Neural cell (in vitro differentiated cells): ENCODE data around the gene NEK6. TPM values are rescaled to one million over a fixed set of nuclear protein-coding genes. Genes with fewer than 3 reads are reported as not detected.

Experiments
- H2AFZ ChIP-seq: fragments of 200-600, 300-800 bp; sonication (generic), shearing (Covaris generic); 2 replicates; pipeline ENCODE4 v1.6.0; 2014; ENCODE audit warnings: low read depth, mild to moderate bottlenecking, antibody characterized with exemption, low read length, moderate library complexity
- H3F3A ChIP-seq: fragments of 200-600 bp; shearing (Covaris generic); 2 replicates; pipeline ENCODE4 v1.6.1; 2016; ENCODE audit warnings: mild to moderate bottlenecking, moderate library complexity, mixed read lengths, antibody characterized with exemption, low read length; ENCODE audit not compliant: insufficient read depth, poor library complexity, severe bottlenecking
- H3K27ac ChIP-seq: fragments of 200-600, 300-800 bp; sonication (generic), shearing (Covaris generic); 2 replicates; pipeline ENCODE4 v1.5.1; 2014; ENCODE audit warnings: mild to moderate bottlenecking, low read length, moderate library complexity
- H3K27me3 ChIP-seq: fragments of 300-800, 200-600 bp; sonication (generic), shearing (Covaris generic); 2 replicates; pipeline ENCODE4 v1.6.0; 2014; ENCODE audit warnings: mild to moderate bottlenecking, low read depth, low read length, moderate library complexity; ENCODE audit not compliant: insufficient read depth
- H3K36me3 ChIP-seq: fragments of 300-800, 200-600 bp; sonication (generic), shearing (Covaris generic); 2 replicates; pipeline ENCODE4 v1.5.1; 2014; ENCODE audit warnings: mild to moderate bottlenecking, antibody characterized with exemption, low read length, moderate library complexity; ENCODE audit not compliant: insufficient read depth
- H3K4me2 ChIP-seq: fragments of 300-800, 200-600 bp; sonication (generic), shearing (Covaris generic); 2 replicates; pipeline ENCODE4 v1.6.0; 2014; ENCODE audit warnings: mild to moderate bottlenecking, low read length
- H3K4me3 ChIP-seq: fragments of 300-800, 200-600 bp; sonication (generic), shearing (Covaris generic); 2 replicates; pipeline ENCODE4 v1.5.1; 2014; ENCODE audit warnings: mild to moderate bottlenecking, low read length, moderate library complexity
- H3K79me2 ChIP-seq: fragments of 200-600 bp; shearing (Covaris generic); replicated peaks from 2 replicates; pipeline ENCODE4 v1.6.0; 2014; ENCODE audit warnings: mild to moderate bottlenecking, low read length, moderate library complexity; ENCODE audit not compliant: insufficient read depth
- H3K9ac ChIP-seq: fragments of 300-800, 200-600 bp; sonication (generic), shearing (Covaris generic); 2 replicates; pipeline ENCODE4 v1.6.1; 2016; ENCODE audit warnings: mild to moderate bottlenecking, low read length, mixed read lengths
- H3K9me2 ChIP-seq: fragments of 200-600 bp; shearing (Covaris generic); 2 replicates; pipeline ENCODE4 v1.6.1; 2016; ENCODE audit warnings: mild to moderate bottlenecking, low read length, mixed read lengths; ENCODE audit not compliant: insufficient read depth
- H3K9me3 ChIP-seq: fragments of 200-600, 300-800 bp; sonication (generic), shearing (Covaris generic); 2 replicates; pipeline ENCODE4 v1.6.1; 2016; ENCODE audit warnings: mild to moderate bottlenecking, mixed run types, low read length, moderate library complexity, mixed read lengths
- H4K20me1 ChIP-seq: fragments of 200-600 bp; shearing (Covaris generic); 2 replicates; pipeline ENCODE4 v1.6.1; 2016; ENCODE audit warnings: mild to moderate bottlenecking, mixed run types; ENCODE audit not compliant: insufficient read depth
- CTCF ChIP-seq: fragments of 450-650 bp; IDR thresholded peaks from 2 replicates; pipeline ENCODE4 v1.5.1; 2014; ENCODE audit warnings: antibody characterized with exemption, mild to moderate bottlenecking, moderate library complexity; ENCODE audit not compliant: poor library complexity, severe bottlenecking
- EP300 ChIP-seq: fragments of 450-650 bp; conservative IDR thresholded peaks from 2 replicates; pipeline ENCODE4 v1.6.1; 2014; ENCODE audit warnings: antibody characterized with exemption, mild to moderate bottlenecking, moderate library complexity; ENCODE audit not compliant: poor library complexity, severe bottlenecking
- EZH2 ChIP-seq: fragments of 200-600, 300-800 bp; shearing (Covaris generic), sonication (generic); IDR thresholded peaks from 2 replicates; pipeline ENCODE4 v1.6.1; 2014; ENCODE audit warnings: antibody characterized with exemption, low read length, borderline replicate concordance, mild to moderate bottlenecking; ENCODE audit not compliant: insufficient read depth, poor library complexity, severe bottlenecking
- MXI1 ChIP-seq: fragments of 450-650 bp; conservative IDR thresholded peaks from 2 replicates; pipeline ENCODE4 v1.6.1; 2014; ENCODE audit warnings: antibody characterized with exemption, mild to moderate bottlenecking; ENCODE audit not compliant: poor library complexity, severe bottlenecking
- POLR2AphosphoS5 ChIP-seq: IDR thresholded peaks from 2 replicates; pipeline ENCODE4 v1.6.1; 2012
- RAD21 ChIP-seq: fragments of 450-650 bp; conservative IDR thresholded peaks from 2 replicates; pipeline ENCODE4 v1.6.1; 2014; ENCODE audit warnings: antibody characterized with exemption, mild to moderate bottlenecking, moderate library complexity
- REST ChIP-seq: IDR thresholded peaks from 2 replicates; pipeline ENCODE4 v1.6.1; 2012; ENCODE audit warnings: borderline replicate concordance
- SMC3 ChIP-seq: fragments of 450-650 bp; conservative IDR thresholded peaks from 2 replicates; pipeline ENCODE4 v1.6.1; 2014; ENCODE audit warnings: antibody characterized with exemption, mild to moderate bottlenecking, moderate library complexity; ENCODE audit not compliant: poor library complexity
- TAF1 ChIP-seq: IDR thresholded peaks from 2 replicates; pipeline ENCODE4 v1.6.1; 2012; ENCODE audit warnings: low read depth
- polyA plus RNA-seq: library from polyadenylated mRNA; depleted of rRNA; stranded (reverse); fragments of >200 nt; gene quantifications from 2 replicates; pipeline ENCODE4 v1.2.3, GENCODE V29; 2014

Gene NEK6
- polyA plus RNA-seq, 1 donor from 2014 or later = 4.6 TPM

GRCh38 chr9:124290743-124291554 is 33.2 kb downstream of the NEK6 start:
- no peak overlapping the region for H2AFZ ChIP-seq
- no peaks in the 10 kb centered on the region for H3K79me2 ChIP-seq
- no peaks in the 10 kb centered on the region for H3K36me3 ChIP-seq
- no peaks in the 10 kb centered on the region for H3K9me3 ChIP-seq
- H3K27me3 ChIP-seq = no peaks in the 10 kb centered on the region
- no peaks in the 10 kb centered on the region for H3F3A ChIP-seq
- no peak overlapping the region for H3K9ac ChIP-seq
- H3K27ac ChIP-seq = no peak overlapping the region
- no peak overlapping the region for H3K4me2 ChIP-seq
- H3K9me2 ChIP-seq = no peaks in the 10 kb centered on the region
- TF ChIP-seq CTCF (no peak), POLR2AphosphoS5 (no peak), TAF1 (no peak), EP300 (no peak), RAD21 (no peak), MXI1 (no peak), SMC3 (no peak)
- H3K4me3 ChIP-seq = no peak overlapping the region
- no peaks in the 10 kb centered on the region for H4K20me1 ChIP-seq

GRCh38 chr9:124291801-124292396 is 34.1 kb downstream of the NEK6 start:
- H3K4me3 ChIP-seq = no peak overlapping the region
- H2AFZ ChIP-seq = no peak overlapping the region
- H3K27me3 ChIP-seq = no peaks in the 10 kb centered on the region
- TF ChIP-seq CTCF = no peak
- no peak for TF ChIP-seq EP300
- no peak for TF ChIP-seq EZH2
- no peak for TF ChIP-seq REST
- TF ChIP-seq TAF1 = no peak
- no peaks in the 10 kb centered on the region for H3K9me3 ChIP-seq
- H3K9me2 ChIP-seq = no peaks in the 10 kb centered on the region
- no peak overlapping the region for H3K9ac ChIP-seq
- no peaks in the 10 kb centered on the region for H3F3A ChIP-seq
- H3K27ac ChIP-seq = no peak overlapping the region
- no peaks in the 10 kb centered on the region for H3K79me2 ChIP-seq
- no peaks in the 10 kb centered on the region for H4K20me1 ChIP-seq
- H3K4me2 ChIP-seq = no peak overlapping the region
- H3K36me3 ChIP-seq = no peaks in the 10 kb centered on the region
